ENCODE results near the gene DYDC2. TPM values are rescaled to one million over a fixed set of nuclear protein-coding genes. Genes with fewer than 3 reads are reported as not detected.

DYDC2 gene, protein sequence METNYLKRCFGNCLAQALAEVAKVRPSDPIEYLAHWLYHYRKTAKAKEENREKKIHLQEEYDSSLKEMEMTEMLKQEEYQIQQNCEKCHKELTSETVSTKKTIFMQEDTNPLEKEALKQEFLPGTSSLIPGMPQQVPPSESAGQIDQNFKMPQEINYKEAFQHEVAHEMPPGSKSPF
- polyA plus RNA-seq (2013, experiment 1 of 4): 5.5 TPM
- 7.5 TPM for polyA plus RNA-seq (2013, experiment 2 of 4)
- polyA plus RNA-seq (2013, experiment 3 of 4): 3.8 TPM
- 5.7 TPM for polyA plus RNA-seq (2013, experiment 4 of 4)

GRCh38 chr10:80356563-80356988, at the start of gene DYDC2, which contains the start of gene DYDC1:
DYDC2 (plus strand) TSS chr10:80356781; CDS start chr10:80362444, 5,663 bp downstream.
DYDC1 (minus strand) TSS chr10:80356755; CDS start chr10:80352601, 4,154 bp downstream.
- Histone ChIP-seq H3K9me3 (ENCODE audit: control insufficient read depth, low read length) (no peaks in the 10 kb centered on the region), H3K27ac (ENCODE audit: insufficient read depth, low read depth, low read length, poor library complexity, severe bottlenecking) (no peak within 1 kb of the TSS), H3K4me3 (ENCODE audit: insufficient read depth, low read depth, low read length) (peak within 1 kb of the TSS; percentile 50), H3K36me3 (ENCODE audit: control insufficient read depth, insufficient read depth, low read length) (no peaks in the 10 kb centered on the region), H3K27me3 (ENCODE audit: control insufficient read depth, insufficient read depth, low read length, poor library complexity, severe bottlenecking) (peaks cover 28% of the 10 kb centered on the region), H3K4me1 (ENCODE audit: control insufficient read depth, insufficient read depth, low read length) (peaks cover 4% of the 10 kb centered on the region)
- 1 to 2% methylated on average over 43 of the region's 43 CpGs for WGBS, 2 experiments

- Histone ChIP-seq H3K36me3 (ENCODE audit: control insufficient read depth, insufficient read depth, low read length) (no peaks in the 10 kb centered on the region), H3K4me1 (ENCODE audit: control insufficient read depth, insufficient read depth, low read length) (no peaks in the 10 kb centered on the region), H3K27me3 (ENCODE audit: control insufficient read depth, insufficient read depth, low read length, poor library complexity, severe bottlenecking) (no peaks in the 10 kb centered on the region), H3K4me3 (ENCODE audit: insufficient read depth, low read depth, low read length) (no peak overlapping the region), H3K27ac (ENCODE audit: insufficient read depth, low read depth, low read length, poor library complexity, severe bottlenecking) (no peak overlapping the region), H3K9me3 (ENCODE audit: control insufficient read depth, low read length) (no peaks in the 10 kb centered on the region)
- 89 to 93% methylated on average over 5 of the region's 5 CpGs for WGBS, 2 experiments
Measured at GRCh38 chr10:80313523-80313922, 43.1 kb upstream of the DYDC2 start.

DNA sequence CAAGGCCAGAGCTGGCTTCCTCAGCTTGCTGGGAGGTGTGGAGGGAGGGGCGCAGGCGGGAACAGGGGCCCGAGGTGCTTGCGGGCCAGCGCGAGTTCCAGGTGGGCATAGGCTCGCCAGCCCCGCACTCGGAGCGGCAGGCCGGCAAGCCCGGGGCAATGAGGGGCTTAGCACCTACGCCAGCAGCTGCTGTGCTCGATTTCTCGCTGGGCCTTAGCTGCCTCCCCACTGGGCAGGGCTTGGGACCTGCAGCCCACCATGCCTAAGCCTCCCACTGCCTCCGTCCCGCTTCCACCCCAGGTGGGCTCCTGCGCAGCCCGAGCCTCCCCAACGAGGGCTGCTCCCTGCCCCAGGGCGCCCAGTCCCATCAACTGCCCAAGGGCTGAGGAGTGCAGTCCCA, 41.2 kb upstream of the DYDC2 start:
- Histone ChIP-seq H3K27me3 (ENCODE audit: control insufficient read depth, insufficient read depth, low read length, poor library complexity, severe bottlenecking) (no peaks in the 10 kb centered on the region), H3K9me3 (ENCODE audit: control insufficient read depth, low read length) (no peaks in the 10 kb centered on the region), H3K4me1 (ENCODE audit: control insufficient read depth, insufficient read depth, low read length) (no peaks in the 10 kb centered on the region), H3K27ac (ENCODE audit: insufficient read depth, low read depth, low read length, poor library complexity, severe bottlenecking) (no peak overlapping the region), H3K36me3 (ENCODE audit: control insufficient read depth, insufficient read depth, low read length) (no peaks in the 10 kb centered on the region), H3K4me3 (ENCODE audit: insufficient read depth, low read depth, low read length) (no peak overlapping the region)
- WGBS, 2 experiments: 95 to 96% methylated on average over 21 of the region's 21 CpGs

GRCh38 chr10:80318742-80319141, 37.8 kb upstream of the DYDC2 start:
- Histone ChIP-seq H3K36me3 (ENCODE audit: control insufficient read depth, insufficient read depth, low read length) (no peaks in the 10 kb centered on the region), H3K27me3 (ENCODE audit: control insufficient read depth, insufficient read depth, low read length, poor library complexity, severe bottlenecking) (no peaks in the 10 kb centered on the region), H3K4me1 (ENCODE audit: control insufficient read depth, insufficient read depth, low read length) (no peaks in the 10 kb centered on the region), H3K27ac (ENCODE audit: insufficient read depth, low read depth, low read length, poor library complexity, severe bottlenecking) (no peak overlapping the region), H3K4me3 (ENCODE audit: insufficient read depth, low read depth, low read length) (no peak overlapping the region), H3K9me3 (ENCODE audit: control insufficient read depth, low read length) (no peaks in the 10 kb centered on the region)

- H3K36me3 ChIP-seq (ENCODE audit: control insufficient read depth, insufficient read depth, low read length): no peaks in the 10 kb centered on the region
- 95 to 100% methylated on average over 1 to 2 of the region's 2 CpGs for WGBS, 2 experiments
- H3K27ac ChIP-seq (ENCODE audit: insufficient read depth, low read depth, low read length, poor library complexity, severe bottlenecking): no peak overlapping the region
- no peaks in the 10 kb centered on the region for H3K27me3 ChIP-seq (ENCODE audit: control insufficient read depth, insufficient read depth, low read length, poor library complexity, severe bottlenecking)
- no peaks in the 10 kb centered on the region for H3K4me1 ChIP-seq (ENCODE audit: control insufficient read depth, insufficient read depth, low read length)
- H3K9me3 ChIP-seq (ENCODE audit: control insufficient read depth, low read length): no peaks in the 10 kb centered on the region
- no peak overlapping the region for H3K4me3 ChIP-seq (ENCODE audit: insufficient read depth, low read depth, low read length)
Measured at GRCh38 chr10:80319318-80319717, 37.3 kb upstream of the DYDC2 start.

DNA sequence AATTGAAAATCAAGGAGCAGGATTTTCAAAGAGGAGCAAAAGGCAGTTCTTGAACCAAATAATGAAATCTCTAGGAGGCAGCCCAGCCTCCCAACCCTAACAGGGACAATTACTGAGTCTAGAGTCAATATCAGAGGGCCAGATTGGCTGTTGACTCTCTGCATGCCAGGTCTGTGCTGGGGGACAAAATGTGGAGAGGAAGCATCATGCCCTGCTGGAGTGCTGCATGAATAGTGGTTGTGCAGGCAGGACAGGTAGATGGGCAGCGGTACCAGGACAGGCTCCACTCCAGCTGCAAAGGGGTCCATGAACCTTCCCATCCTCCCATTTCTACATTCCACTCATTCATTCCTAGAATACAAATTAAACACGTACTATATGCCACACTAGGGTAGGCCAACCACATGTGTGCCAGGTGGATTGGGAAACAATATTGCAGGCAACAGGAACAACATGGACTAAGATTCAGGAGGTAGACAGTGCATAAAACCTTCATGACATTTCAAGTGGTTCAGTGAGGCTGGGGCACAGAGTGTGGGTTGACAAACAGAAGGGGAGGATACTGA, 36.8 kb upstream of the DYDC2 start:
- Histone ChIP-seq H3K4me3 (ENCODE audit: insufficient read depth, low read depth, low read length) (no peak overlapping the region), H3K9me3 (ENCODE audit: control insufficient read depth, low read length) (no peaks in the 10 kb centered on the region), H3K4me1 (ENCODE audit: control insufficient read depth, insufficient read depth, low read length) (no peaks in the 10 kb centered on the region), H3K36me3 (ENCODE audit: control insufficient read depth, insufficient read depth, low read length) (no peaks in the 10 kb centered on the region), H3K27me3 (ENCODE audit: control insufficient read depth, insufficient read depth, low read length, poor library complexity, severe bottlenecking) (no peaks in the 10 kb centered on the region), H3K27ac (ENCODE audit: insufficient read depth, low read depth, low read length, poor library complexity, severe bottlenecking) (no peak overlapping the region)
- WGBS, 2 experiments: 90 to 91% methylated on average over 2 of the region's 2 CpGs

DNA sequence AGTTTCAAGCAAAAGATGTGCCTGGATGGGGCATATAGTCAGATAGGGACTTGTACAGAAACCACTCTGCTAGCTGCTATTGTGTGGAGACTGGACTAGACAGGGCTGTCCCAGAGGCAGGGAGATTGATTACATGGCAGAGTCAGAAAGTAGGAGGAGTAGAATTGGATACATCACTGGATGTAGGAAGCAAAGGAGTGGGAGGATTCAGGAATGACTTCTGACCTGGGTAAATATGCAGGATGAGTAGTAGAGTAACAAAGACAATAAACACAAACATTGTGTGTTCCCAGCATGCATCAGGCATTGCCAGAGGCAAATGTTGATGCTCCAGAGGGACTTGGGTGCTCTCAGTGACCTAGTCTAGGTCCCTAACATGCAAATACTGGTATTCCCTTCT, 36.2 kb upstream of the DYDC2 start:
- Histone ChIP-seq H3K9me3 (ENCODE audit: control insufficient read depth, low read length) (no peaks in the 10 kb centered on the region), H3K4me1 (ENCODE audit: control insufficient read depth, insufficient read depth, low read length) (no peaks in the 10 kb centered on the region), H3K36me3 (ENCODE audit: control insufficient read depth, insufficient read depth, low read length) (no peaks in the 10 kb centered on the region), H3K27ac (ENCODE audit: insufficient read depth, low read depth, low read length, poor library complexity, severe bottlenecking) (no peak overlapping the region), H3K4me3 (ENCODE audit: insufficient read depth, low read depth, low read length) (no peak overlapping the region), H3K27me3 (ENCODE audit: control insufficient read depth, insufficient read depth, low read length, poor library complexity, severe bottlenecking) (no peaks in the 10 kb centered on the region)

DNA sequence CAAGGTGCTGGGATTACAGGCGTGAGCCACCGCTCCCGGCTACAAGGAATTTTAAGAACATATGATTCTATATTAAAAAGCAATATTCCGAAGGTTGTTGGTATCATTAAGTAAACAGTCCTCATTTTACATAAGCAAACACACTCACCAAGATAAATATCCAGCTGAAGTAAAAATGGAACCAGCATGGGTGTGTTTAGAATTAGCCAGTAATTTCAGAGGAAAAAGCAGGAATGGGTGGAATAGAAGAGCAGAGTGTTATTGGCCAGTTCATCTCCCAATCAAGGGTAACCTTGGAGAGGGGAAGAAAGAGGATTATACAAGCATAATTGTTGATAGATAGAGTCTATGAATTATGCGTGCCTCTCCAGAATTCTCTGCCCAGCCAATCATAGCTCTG, 35.4 kb upstream of the DYDC2 start:
- H3K4me3 ChIP-seq (ENCODE audit: insufficient read depth, low read depth, low read length): no peak overlapping the region
- H3K4me1 ChIP-seq (ENCODE audit: control insufficient read depth, insufficient read depth, low read length): no peaks in the 10 kb centered on the region
- H3K27ac ChIP-seq (ENCODE audit: insufficient read depth, low read depth, low read length, poor library complexity, severe bottlenecking): no peak overlapping the region
- no peaks in the 10 kb centered on the region for H3K36me3 ChIP-seq (ENCODE audit: control insufficient read depth, insufficient read depth, low read length)
- no peaks in the 10 kb centered on the region for H3K9me3 ChIP-seq (ENCODE audit: control insufficient read depth, low read length)
- no peaks in the 10 kb centered on the region for H3K27me3 ChIP-seq (ENCODE audit: control insufficient read depth, insufficient read depth, low read length, poor library complexity, severe bottlenecking)
- 91 to 100% methylated on average over 4 of the region's 5 CpGs for WGBS, 2 experiments

DNA sequence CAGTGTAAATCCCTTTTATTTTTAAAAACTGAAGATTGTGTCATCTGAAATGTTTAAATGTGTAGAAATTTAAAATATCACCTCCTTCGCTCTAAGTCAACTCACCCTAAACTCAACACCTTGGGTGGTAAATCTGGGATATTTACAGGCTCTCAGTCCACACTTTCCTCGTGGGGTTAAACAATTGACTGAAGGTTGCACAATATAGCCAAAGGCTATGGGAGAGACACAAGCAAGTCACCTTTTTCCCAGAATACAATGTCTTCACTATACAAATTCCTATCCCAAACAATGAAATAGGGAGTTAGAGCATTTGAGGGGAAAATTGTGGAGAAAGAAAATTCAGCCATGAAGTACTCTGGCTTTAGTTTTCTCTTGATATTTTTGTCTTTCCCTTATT, 34.4 kb upstream of the DYDC2 start:
- Histone ChIP-seq H3K4me1 (ENCODE audit: control insufficient read depth, insufficient read depth, low read length) (no peaks in the 10 kb centered on the region), H3K27me3 (ENCODE audit: control insufficient read depth, insufficient read depth, low read length, poor library complexity, severe bottlenecking) (no peaks in the 10 kb centered on the region), H3K4me3 (ENCODE audit: insufficient read depth, low read depth, low read length) (no peak overlapping the region), H3K36me3 (ENCODE audit: control insufficient read depth, insufficient read depth, low read length) (no peaks in the 10 kb centered on the region), H3K9me3 (ENCODE audit: control insufficient read depth, low read length) (no peaks in the 10 kb centered on the region), H3K27ac (ENCODE audit: insufficient read depth, low read depth, low read length, poor library complexity, severe bottlenecking) (no peak overlapping the region)
- WGBS, 2 experiments: 92 to 95% methylated on average over 2 of the region's 2 CpGs

DNA sequence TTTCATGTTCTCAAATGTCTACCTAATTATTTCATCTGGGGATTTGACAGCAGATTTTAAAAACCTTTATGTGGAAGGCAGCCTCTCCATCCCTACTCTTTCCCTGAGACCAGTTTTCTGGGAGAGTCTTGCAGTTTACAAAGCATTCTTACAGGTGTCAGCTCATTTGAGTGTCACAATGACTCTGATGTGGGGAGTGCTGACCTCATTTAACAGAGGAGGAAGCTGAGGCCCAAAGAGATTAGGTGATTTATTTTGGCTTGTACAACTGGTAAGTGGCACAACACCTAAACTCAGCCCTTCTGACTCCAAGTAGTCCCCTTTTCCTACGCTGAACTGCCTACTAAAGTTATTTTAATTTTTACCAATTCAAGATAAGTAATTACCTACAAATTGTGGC, 33.9 kb upstream of the DYDC2 start:
- 86 to 92% methylated on average over 1 of the region's 1 CpG for WGBS, 2 experiments
- Histone ChIP-seq H3K27ac (ENCODE audit: insufficient read depth, low read depth, low read length, poor library complexity, severe bottlenecking) (no peak overlapping the region), H3K36me3 (ENCODE audit: control insufficient read depth, insufficient read depth, low read length) (no peaks in the 10 kb centered on the region), H3K4me1 (ENCODE audit: control insufficient read depth, insufficient read depth, low read length) (no peaks in the 10 kb centered on the region), H3K27me3 (ENCODE audit: control insufficient read depth, insufficient read depth, low read length, poor library complexity, severe bottlenecking) (no peaks in the 10 kb centered on the region), H3K9me3 (ENCODE audit: control insufficient read depth, low read length) (no peaks in the 10 kb centered on the region), H3K4me3 (ENCODE audit: insufficient read depth, low read depth, low read length) (no peak overlapping the region)

Measured in ectodermal cell (in vitro differentiated cells).